ENCODE measurements around the gene PAX3.

PAX3 gene

GRCh38 chr2:222315443-222316121, 16.8 kb upstream of the PAX3 start:
- ATAC-seq (ENCODE audit: low read depth): no peak

DNA sequence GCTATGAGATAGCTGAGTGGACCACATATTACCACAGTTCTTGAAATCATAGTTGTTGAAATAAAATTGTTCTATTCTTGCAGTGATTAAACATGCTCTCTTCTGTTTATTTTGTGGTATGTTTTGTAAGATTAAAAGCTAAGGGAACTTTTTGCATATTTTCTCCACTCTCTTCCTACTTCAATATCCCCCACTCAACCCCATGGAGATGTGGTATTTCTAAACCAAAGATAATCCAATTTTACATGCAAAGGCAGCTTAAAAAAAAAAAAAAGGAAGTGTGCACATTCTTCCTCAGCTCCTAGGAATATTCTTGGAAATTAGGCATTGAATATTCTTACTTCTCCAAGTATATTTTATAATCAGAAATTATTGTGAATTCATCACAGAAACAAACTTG, 15.0 kb upstream of the PAX3 start:
- peaks cover 98% of the 10 kb centered on the region for H3K27me3 ChIP-seq (ENCODE audit: insufficient read depth, poor library complexity, severe bottlenecking)

More at GRCh38 chr2:222315443-222316121, 16.8 kb upstream of the PAX3 start:
- H3K36me3 ChIP-seq (ENCODE audit: low read depth): no peaks in the 10 kb centered on the region
- peaks cover 2% of the 10 kb centered on the region for H3K4me1 ChIP-seq (ENCODE audit: insufficient read depth, poor library complexity, severe bottlenecking)
- no peak overlapping the region for H3K27ac ChIP-seq (ENCODE audit: poor library complexity, severe bottlenecking)
- TF ChIP-seq, protein P1, sequence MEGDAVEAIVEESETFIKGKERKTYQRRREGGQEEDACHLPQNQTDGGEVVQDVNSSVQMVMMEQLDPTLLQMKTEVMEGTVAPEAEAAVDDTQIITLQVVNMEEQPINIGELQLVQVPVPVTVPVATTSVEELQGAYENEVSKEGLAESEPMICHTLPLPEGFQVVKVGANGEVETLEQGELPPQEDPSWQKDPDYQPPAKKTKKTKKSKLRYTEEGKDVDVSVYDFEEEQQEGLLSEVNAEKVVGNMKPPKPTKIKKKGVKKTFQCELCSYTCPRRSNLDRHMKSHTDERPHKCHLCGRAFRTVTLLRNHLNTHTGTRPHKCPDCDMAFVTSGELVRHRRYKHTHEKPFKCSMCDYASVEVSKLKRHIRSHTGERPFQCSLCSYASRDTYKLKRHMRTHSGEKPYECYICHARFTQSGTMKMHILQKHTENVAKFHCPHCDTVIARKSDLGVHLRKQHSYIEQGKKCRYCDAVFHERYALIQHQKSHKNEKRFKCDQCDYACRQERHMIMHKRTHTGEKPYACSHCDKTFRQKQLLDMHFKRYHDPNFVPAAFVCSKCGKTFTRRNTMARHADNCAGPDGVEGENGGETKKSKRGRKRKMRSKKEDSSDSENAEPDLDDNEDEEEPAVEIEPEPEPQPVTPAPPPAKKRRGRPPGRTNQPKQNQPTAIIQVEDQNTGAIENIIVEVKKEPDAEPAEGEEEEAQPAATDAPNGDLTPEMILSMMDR (IDR thresholded peaks at IDR 0.05; ENCODE audit: poor library complexity, severe bottlenecking): no peak
- peaks cover 89% of the 10 kb centered on the region for H3K27me3 ChIP-seq (ENCODE audit: insufficient read depth, poor library complexity, severe bottlenecking)
- H3K9me3 ChIP-seq (ENCODE audit: severe bottlenecking): no peaks in the 10 kb centered on the region
- no peak for DNase-seq (ENCODE audit: low spot score)
- H3K4me3 ChIP-seq (ENCODE audit: severe bottlenecking): no peak overlapping the region

DNA sequence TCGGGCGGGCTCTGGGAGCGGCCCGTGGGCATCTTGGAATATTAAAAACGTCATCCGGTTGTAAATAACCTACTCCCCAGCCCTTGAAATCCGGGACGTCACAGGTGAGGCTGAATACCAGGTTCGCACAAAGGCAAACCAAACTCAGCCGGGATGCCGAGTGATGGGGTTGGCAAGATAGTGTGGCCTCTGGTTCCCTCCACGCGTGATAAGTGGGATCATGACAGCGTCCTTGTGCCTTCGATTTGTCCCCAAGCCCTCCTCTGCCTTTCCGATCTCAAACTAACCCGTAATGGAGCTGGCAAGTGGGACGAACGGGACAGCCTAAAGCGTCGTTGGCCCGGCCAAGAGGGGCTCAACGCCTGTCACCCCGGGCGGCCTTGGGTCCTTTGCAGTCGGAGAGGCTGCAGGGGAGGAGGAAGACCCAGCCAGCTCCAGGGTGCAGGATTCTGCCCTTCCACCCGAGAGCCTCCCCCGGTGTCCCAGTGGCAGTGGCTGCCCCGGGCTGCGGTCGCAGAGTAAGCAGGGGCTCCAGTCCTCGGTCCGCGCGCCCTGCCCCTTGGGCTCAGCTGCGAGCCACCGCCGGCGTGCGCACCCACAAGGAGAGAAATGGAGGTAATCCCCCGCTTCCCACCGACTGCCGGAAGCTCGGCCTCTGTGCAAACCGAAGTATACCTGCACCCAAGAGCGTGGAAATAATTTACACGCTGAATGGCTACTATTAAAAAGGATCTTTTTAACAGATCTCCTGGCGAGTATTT, 13.4 kb upstream of the PAX3 start:
- TF ChIP-seq, protein P1 (IDR thresholded peaks at IDR 0.05; ENCODE audit: poor library complexity, severe bottlenecking): no peak
- Histone ChIP-seq H3K36me3 (ENCODE audit: low read depth) (no peaks in the 10 kb centered on the region), H3K27me3 (ENCODE audit: insufficient read depth, poor library complexity, severe bottlenecking) (peaks cover 98% of the 10 kb centered on the region), H3K4me1 (ENCODE audit: insufficient read depth, poor library complexity, severe bottlenecking) (no peaks in the 10 kb centered on the region), H3K9me3 (ENCODE audit: severe bottlenecking) (no peaks in the 10 kb centered on the region), H3K4me3 (ENCODE audit: severe bottlenecking) (no peak overlapping the region), H3K27ac (ENCODE audit: poor library complexity, severe bottlenecking) (no peak overlapping the region)
- no peak for DNase-seq (ENCODE audit: low spot score)
- no peak for ATAC-seq (ENCODE audit: low read depth)

More for the DNA sequence above, 15.0 kb upstream of the PAX3 start:
- no peak overlapping the region for H3K4me3 ChIP-seq (ENCODE audit: severe bottlenecking)
- TF ChIP-seq, protein P1 (IDR thresholded peaks at IDR 0.05; ENCODE audit: poor library complexity, severe bottlenecking): no peak
- peaks cover 2% of the 10 kb centered on the region for H3K4me1 ChIP-seq (ENCODE audit: insufficient read depth, poor library complexity, severe bottlenecking)
- no peaks in the 10 kb centered on the region for H3K36me3 ChIP-seq (ENCODE audit: low read depth)
- no peaks in the 10 kb centered on the region for H3K9me3 ChIP-seq (ENCODE audit: severe bottlenecking)
- no peak for ATAC-seq (ENCODE audit: low read depth)
- H3K27ac ChIP-seq (ENCODE audit: poor library complexity, severe bottlenecking): no peak overlapping the region
- no peak for DNase-seq (ENCODE audit: low spot score)

GRCh38 chr2:222311319-222311977, 12.7 kb upstream of the PAX3 start:
- ATAC-seq (ENCODE audit: low read depth) (no peak), DNase-seq (ENCODE audit: low spot score) (no peak)
- Histone ChIP-seq H3K4me1 (ENCODE audit: insufficient read depth, poor library complexity, severe bottlenecking) (no peaks in the 10 kb centered on the region), H3K27ac (ENCODE audit: poor library complexity, severe bottlenecking) (no peak overlapping the region), H3K9me3 (ENCODE audit: severe bottlenecking) (no peaks in the 10 kb centered on the region), H3K36me3 (ENCODE audit: low read depth) (no peaks in the 10 kb centered on the region), H3K27me3 (ENCODE audit: insufficient read depth, poor library complexity, severe bottlenecking) (peaks cover 98% of the 10 kb centered on the region), H3K4me3 (ENCODE audit: severe bottlenecking) (no peak overlapping the region)
- TF ChIP-seq, protein P1 (IDR thresholded peaks at IDR 0.05; ENCODE audit: poor library complexity, severe bottlenecking): no peak
